HepG2 (cell line): Measurements from ENCODE around the gene BCL6. TPM values are rescaled to one million over a fixed set of nuclear protein-coding genes. Genes with fewer than 3 reads are reported as not detected.
A peak's percentile ranks its signal among the peaks of the same experiment; 100 is the strongest.

Source experiments
- ATF2 ChIP-seq: sonication (generic); formaldehyde crosslinking; IDR thresholded peaks from 2 replicates; pipeline ENCODE4 v1.4.0; 2020; ENCODE audit warnings: missing genetic modification reagents
- CREBL2 ChIP-seq: sonication (generic); formaldehyde crosslinking; IDR thresholded peaks from 2 replicates; pipeline ENCODE4 v1.8.1; 2023; ENCODE audit warnings: missing genetic modification reagents, mild to moderate bottlenecking, borderline replicate concordance
- HNF1A ChIP-seq, 2 experiments: sonication (generic) in 1 of 2; formaldehyde crosslinking in 1 of 2; IDR thresholded peaks; 2 replicates each; pipeline versions ENCODE4 v1.4.0 to v1.6.1; 2016 to 2020; ENCODE audit warnings: borderline replicate concordance in 1 of 2, low read depth in 1 of 2, mild to moderate bottlenecking in 1 of 2, missing genetic modification reagents in 1 of 2
- MAX ChIP-seq: IDR thresholded peaks from 2 replicates; pipeline ENCODE4 v1.6.1; 2012; ENCODE audit warnings: inconsistent platforms
- MTF1 ChIP-seq: sonication (generic); formaldehyde crosslinking; IDR thresholded peaks from 2 replicates; pipeline ENCODE4 v1.5.0; 2020; ENCODE audit warnings: missing genetic modification reagents
- SALL1 ChIP-seq: sonication (generic); formaldehyde crosslinking; IDR thresholded peaks from 2 replicates; pipeline ENCODE4 v1.8.0; 2022; ENCODE audit warnings: mild to moderate bottlenecking, missing genetic modification reagents
- TFE3 ChIP-seq: IDR thresholded peaks from 2 replicates; pipeline ENCODE4 v1.6.1; 2016
- ZHX1 ChIP-seq: sonication (generic); formaldehyde crosslinking; IDR thresholded peaks from 2 replicates; pipeline ENCODE4 v1.8.1; 2022; ENCODE audit warnings: low read depth, mild to moderate bottlenecking, missing genetic modification reagents
- ZNF333 ChIP-seq: sonication (generic); formaldehyde crosslinking; IDR thresholded peaks from 2 replicates; pipeline ENCODE4 v1.4.0; 2020; ENCODE audit warnings: mild to moderate bottlenecking, missing genetic modification reagents, borderline replicate concordance
- ZNF639 ChIP-seq: conservative IDR thresholded peaks from 2 replicates; pipeline ENCODE4 v1.6.1; 2018; ENCODE audit warnings: missing genetic modification reagents
- ZNF766 ChIP-seq: sonication (generic); formaldehyde crosslinking; IDR thresholded peaks from 2 replicates; pipeline ENCODE4 v1.5.0; 2020; ENCODE audit warnings: missing genetic modification reagents, borderline replicate concordance
- ZNF891 ChIP-seq: sonication (generic); formaldehyde crosslinking; IDR thresholded peaks from 2 replicates; pipeline ENCODE4 v1.5.0; 2020; ENCODE audit warnings: mild to moderate bottlenecking, missing genetic modification reagents
- ZSCAN30 ChIP-seq: sonication (generic); formaldehyde crosslinking; IDR thresholded peaks from 2 replicates; pipeline ENCODE4 v1.5.0; 2020; ENCODE audit warnings: mild to moderate bottlenecking, missing genetic modification reagents
- polyA plus RNA-seq, 8 experiments: library from polyadenylated mRNA; depleted of rRNA in 3 of 8; stranded (reverse) in 7 of 8; unstranded in 1 of 8; fragments of >200 nt; fragmentation: Illumina TruSeq in 4 of 8; extraction: Trizol in 4 of 8; gene quantifications; 2 replicates each; pipeline versions ENCODE4 v1.2.1 to v1.2.3, GENCODE V29; 2011 to 2016; ENCODE audit warnings: low read depth in 4 of 8, missing spikeins in 1 of 8, mixed read lengths in 1 of 8; ENCODE audit not compliant: insufficient read depth in 1 of 8
- total RNA-seq, 5 experiments: library from RNA; depleted of rRNA; stranded (reverse); fragments of >200 nt; fragmentation: Illumina TruSeq; extraction: Trizol; gene quantifications; 2 replicates each; pipeline ENCODE4 v1.2.3, GENCODE V29; 2016; ENCODE audit warnings: low read depth in 1 of 5

The BCL6 gene
- total and polyA plus RNA-seq, 2 of the 13 experiments (the other 11 are each of a cell fraction or from before 2014, with no cell fraction given) = 21.2 to 53.7 TPM

GRCh38 chr3:187739561-187740332, 5.5 kb downstream of the BCL6 start (continued):
- TF ChIP-seq ZNF639 (no peak), MTF1 (no peak), ZHX1 (CRISPR knock-in tag) (0 out of 2 replicates have a peak, but pooled peaks have one; percentile 23), CREBL2 (CRISPR knock-in tag) (no peak), TFE3 (CRISPR knock-in tag) (peak; percentile 87), HNF1A (IDR thresholded peaks at IDR 0.05; ENCODE audit: low read depth) (no peak), HNF1A (CRISPR knock-in tag; IDR thresholded peaks at IDR 0.05; ENCODE audit: borderline replicate concordance) (peak; percentile 19; the same call in 1 of the 2 replicates), ATF2 (CRISPR knock-in tag) (no peak), MAX (peak; percentile 79), ZNF891 (CRISPR knock-in tag) (peak; percentile 33; the same call in 1 of the 2 replicates), ZNF333 (CRISPR knock-in tag) (peak; percentile 56; the same call in 1 of the 2 replicates), SALL1 (CRISPR knock-in tag) (peak; percentile 78), ZNF766 (CRISPR knock-in tag) (peak; percentile 50; the same call in 1 of the 2 replicates), ZSCAN30 (CRISPR knock-in tag) (no peak)
